HG03025 (cell line): ENCODE data around the gene OLFM3.

ENCODE experiments used
- ATAC-seq: cut with Tn5 transposase; IDR thresholded peaks from one replicate; pipeline ENCODE4 v1.9.1; 2021; ENCODE audit warnings: mild to moderate bottlenecking, moderate library complexity; ENCODE audit not compliant: unreplicated experiment, low FRiP score

OLFM3 gene

GRCh38 chr1:101996825-101997465 is at the start of gene OLFM3:
TSS of gene OLFM3 (minus strand) at chr1:101996926.
- no peak for ATAC-seq

GRCh38 chr1:102045752-102046151 is 49.0 kb upstream of the OLFM3 start:
- ATAC-seq = no peak

GRCh38 chr1:102032534-102032933 is 35.8 kb upstream of the OLFM3 start:
- ATAC-seq = no peak

- ATAC-seq = no peak
Observed at GRCh38 chr1:102019530-102019929, 22.8 kb upstream of the OLFM3 start.

- ATAC-seq = no peak
Observed at GRCh38 chr1:102015728-102016127, 19.0 kb upstream of the OLFM3 start.

GRCh38 chr1:102002057-102002456 is 5.3 kb upstream of the OLFM3 start:
- no peak for ATAC-seq

- no peak for ATAC-seq
Observed at GRCh38 chr1:101995984-101996745, 561 bp downstream of the OLFM3 start.

GRCh38 chr1:101993710-101994109 is 3.0 kb downstream of the OLFM3 start:
- ATAC-seq = no peak

GRCh38 chr1:101992821-101993575 is 3.7 kb downstream of the OLFM3 start:
- no peak for ATAC-seq

- no peak for ATAC-seq
Observed at GRCh38 chr1:101980974-101981373, 15.8 kb downstream of the OLFM3 start.

GRCh38 chr1:101977266-101977665 is 19.5 kb downstream of the OLFM3 start:
- ATAC-seq = no peak

GRCh38 chr1:101976161-101976560 is 20.6 kb downstream of the OLFM3 start:
- no peak for ATAC-seq

- no peak for ATAC-seq
Observed at GRCh38 chr1:101975371-101975770, 21.4 kb downstream of the OLFM3 start.

GRCh38 chr1:101974599-101975274 is 22.0 kb downstream of the OLFM3 start:
- no peak for ATAC-seq

GRCh38 chr1:101971304-101971703 is 25.4 kb downstream of the OLFM3 start:
- ATAC-seq = no peak

- no peak for ATAC-seq
Observed at GRCh38 chr1:101967871-101968270, 28.9 kb downstream of the OLFM3 start.

GRCh38 chr1:101965341-101965740 is 31.4 kb downstream of the OLFM3 start:
- ATAC-seq = no peak

- no peak for ATAC-seq
Observed at GRCh38 chr1:101964708-101965107, 32.0 kb downstream of the OLFM3 start.

- ATAC-seq = no peak
Observed at GRCh38 chr1:101960142-101960541, 36.6 kb downstream of the OLFM3 start.

- ATAC-seq = no peak
Observed at GRCh38 chr1:101959456-101959855, 37.3 kb downstream of the OLFM3 start.

- no peak for ATAC-seq
Observed at GRCh38 chr1:101957771-101958170, 39.0 kb downstream of the OLFM3 start.
